Brain microvascular endothelial cell (primary cell): Measurements from ENCODE around the gene HOXB8.
A peak's percentile ranks its signal among the peaks of the same experiment; 100 is the strongest.

Source experiments
- DNase-seq: peaks from one replicate; pipeline ENCODE4 v3.0.0-alpha.2; 2020
- H3K27ac ChIP-seq: fragments of 250-450 bp; sonication (Bioruptor Pico); 2 replicates; pipeline ENCODE4 v1.5.1; 2020; ENCODE audit warnings: mild to moderate bottlenecking, moderate library complexity
- H3K27me3 ChIP-seq: fragments of 250-450 bp; sonication (Bioruptor Pico); replicated peaks from 2 replicates; pipeline ENCODE4 v1.5.1; 2020; ENCODE audit warnings: mild to moderate bottlenecking
- H3K36me3 ChIP-seq: fragments of 250-450 bp; sonication (Bioruptor Pico); replicated peaks from 2 replicates; pipeline ENCODE4 v1.5.1; 2020; ENCODE audit warnings: mild to moderate bottlenecking
- H3K4me3 ChIP-seq: 2 replicates; pipeline ENCODE4 v1.5.1; 2011; ENCODE audit warnings: low read depth, mild to moderate bottlenecking, control low read depth, low read length, moderate library complexity
- CTCF ChIP-seq: IDR thresholded peaks from 2 replicates; pipeline ENCODE4 v1.5.1; 2011; ENCODE audit warnings: low read depth, mild to moderate bottlenecking, moderate library complexity, low read length, control low read depth, inconsistent platforms; ENCODE audit errors: missing control alignments
- in situ Hi-C: cut with HindIII; loops from 2 replicates; pipeline ENCODE4 v1.10.0; 2017; ENCODE audit warnings: low sequenced_read_pairs, low pct_ligation_motif_present

Gene HOXB8

GRCh38 chr17:48592057-48592514 lies 23.0 kb downstream of the HOXB8 start:
- no peak overlapping the region for H3K27ac ChIP-seq
- H3K36me3 ChIP-seq, result no peaks in the 10 kb centered on the region
- TF ChIP-seq CTCF, result no peak
- no peak for DNase-seq
- in situ Hi-C loops, result no loop called here
- peak overlapping the region; percentile 58 for H3K4me3 ChIP-seq
- peaks cover 95% of the 10 kb centered on the region for H3K27me3 ChIP-seq

GRCh38 chr17:48591255-48592056 lies 23.6 kb downstream of the HOXB8 start:
- Histone ChIP-seq H3K27me3 (peaks cover 95% of the 10 kb centered on the region), H3K36me3 (no peaks in the 10 kb centered on the region), H3K27ac (no peak overlapping the region), H3K4me3 (peak overlapping the region; percentile 58)
- in situ Hi-C loops, result no loop called here
- DNase-seq, result no peak
- no peak for TF ChIP-seq CTCF

- DNase-seq, result no peak
- no peak overlapping the region for H3K27ac ChIP-seq
- H3K36me3 ChIP-seq, result no peaks in the 10 kb centered on the region
- H3K27me3 ChIP-seq, result peaks cover 95% of the 10 kb centered on the region
- no peak for TF ChIP-seq CTCF
- no peak overlapping the region for H3K4me3 ChIP-seq
- in situ Hi-C loops, result no loop called here
Measured at GRCh38 chr17:48590607-48591161, 24.4 kb downstream of the HOXB8 start.

- in situ Hi-C loops, result no loop called here
- TF ChIP-seq CTCF, result no peak
- no peaks in the 10 kb centered on the region for H3K36me3 ChIP-seq
- H3K27me3 ChIP-seq, result peaks cover 93% of the 10 kb centered on the region
- no peak for DNase-seq
- H3K27ac ChIP-seq, result no peak within 1 kb of the TSS
- H3K4me3 ChIP-seq, result no peak within 1 kb of the TSS
Measured at GRCh38 chr17:48589831-48590606, 25.1 kb downstream of the HOXB8 start, which contains the start of gene HOXB3. Gene HOXB3, minus strand, starts transcription at chr17:48590241. Its CDS starts 37,767 bp downstream, at chr17:48552474.

- in situ Hi-C loops, result no loop called here
- H3K4me3 ChIP-seq, result no peak overlapping the region
- TF ChIP-seq CTCF, result no peak
- no peaks in the 10 kb centered on the region for H3K36me3 ChIP-seq
- peaks cover 92% of the 10 kb centered on the region for H3K27me3 ChIP-seq
- H3K27ac ChIP-seq, result no peak overlapping the region
- no peak for DNase-seq
Measured at GRCh38 chr17:48589060-48589830, 25.8 kb downstream of the HOXB8 start.
